MM.1S (cell line): Measurements from ENCODE around the gene WDSUB1.

Experiments
- EZH2 ChIP-seq: fragments of 300-600 bp; sonication (generic); optimal IDR thresholded peaks from 2 replicates; pipeline ENCODE3; 2017; ENCODE audit warnings: low read depth, mild to moderate bottlenecking, antibody characterized with exemption, low read length, mixed read lengths
- EZH2phosphoT487 ChIP-seq: fragments of 300-600 bp; sonication (generic); IDR thresholded peaks from 2 replicates; pipeline ENCODE4 v1.6.1; 2018; ENCODE audit warnings: antibody characterized with exemption, low read length
- TF ChIP-seq, protein P1 (sequence below): fragments of 300-600 bp; sonication (generic); IDR thresholded peaks from 2 replicates; pipeline ENCODE4 v1.5.1; 2016; ENCODE audit warnings: antibody characterized with exemption, low read length, mixed read lengths

DNA sequence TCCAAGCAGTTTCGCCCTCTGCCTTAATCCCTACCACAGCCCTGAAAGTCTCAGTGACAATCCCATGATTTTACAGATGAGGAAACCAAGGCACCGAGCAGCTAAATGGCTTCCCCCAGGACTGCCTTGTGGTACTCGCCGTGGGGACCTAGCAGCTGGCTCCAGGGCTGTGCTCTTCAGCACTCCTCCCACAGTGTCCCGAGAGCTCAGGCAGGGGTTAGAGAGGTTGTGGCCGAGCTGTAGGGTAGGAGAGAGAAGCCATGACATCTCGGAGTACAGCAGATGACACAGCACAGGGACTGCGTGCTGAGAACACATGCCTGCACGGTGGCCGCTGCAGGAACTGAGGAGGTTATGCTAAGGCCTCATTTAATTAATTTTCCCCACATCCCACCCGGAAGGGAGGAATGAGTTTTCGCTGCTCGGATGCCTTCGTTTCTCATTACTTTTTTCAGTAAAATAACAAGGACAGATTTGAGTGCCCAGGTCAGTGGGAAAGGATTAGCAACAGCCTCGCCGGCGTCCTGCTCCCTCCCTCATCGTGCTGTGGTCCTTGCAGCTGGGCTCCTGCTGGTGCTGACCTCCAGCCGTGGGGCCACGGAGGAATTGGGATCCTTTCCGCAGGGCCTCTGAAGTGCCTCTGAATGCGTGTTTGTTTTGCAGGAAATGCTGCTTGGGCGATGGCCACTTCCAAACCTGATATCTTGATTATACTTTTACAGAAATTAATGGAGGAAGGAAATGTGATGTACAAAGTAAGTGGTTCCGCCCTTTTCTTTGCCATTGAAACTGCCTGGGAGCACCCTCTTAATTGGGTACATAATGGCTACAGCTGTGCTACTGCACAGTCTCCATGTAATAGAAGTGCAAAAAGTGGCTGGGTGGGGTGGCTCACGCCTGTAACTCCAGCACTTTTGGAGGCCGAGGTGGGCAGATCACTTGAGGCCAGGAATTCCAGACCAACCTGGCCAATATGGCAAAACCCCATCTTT, 61.2 kb downstream of the WDSUB1 start:
- TF ChIP-seq EZH2phosphoT487 (no peak), EZH2 (no peak)
- TF ChIP-seq, protein P1, sequence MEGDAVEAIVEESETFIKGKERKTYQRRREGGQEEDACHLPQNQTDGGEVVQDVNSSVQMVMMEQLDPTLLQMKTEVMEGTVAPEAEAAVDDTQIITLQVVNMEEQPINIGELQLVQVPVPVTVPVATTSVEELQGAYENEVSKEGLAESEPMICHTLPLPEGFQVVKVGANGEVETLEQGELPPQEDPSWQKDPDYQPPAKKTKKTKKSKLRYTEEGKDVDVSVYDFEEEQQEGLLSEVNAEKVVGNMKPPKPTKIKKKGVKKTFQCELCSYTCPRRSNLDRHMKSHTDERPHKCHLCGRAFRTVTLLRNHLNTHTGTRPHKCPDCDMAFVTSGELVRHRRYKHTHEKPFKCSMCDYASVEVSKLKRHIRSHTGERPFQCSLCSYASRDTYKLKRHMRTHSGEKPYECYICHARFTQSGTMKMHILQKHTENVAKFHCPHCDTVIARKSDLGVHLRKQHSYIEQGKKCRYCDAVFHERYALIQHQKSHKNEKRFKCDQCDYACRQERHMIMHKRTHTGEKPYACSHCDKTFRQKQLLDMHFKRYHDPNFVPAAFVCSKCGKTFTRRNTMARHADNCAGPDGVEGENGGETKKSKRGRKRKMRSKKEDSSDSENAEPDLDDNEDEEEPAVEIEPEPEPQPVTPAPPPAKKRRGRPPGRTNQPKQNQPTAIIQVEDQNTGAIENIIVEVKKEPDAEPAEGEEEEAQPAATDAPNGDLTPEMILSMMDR: no peak
